ENCODE results near the gene DMGDH. TPM values are rescaled to one million over a fixed set of nuclear protein-coding genes. Genes with fewer than 3 reads are reported as not detected.

DMGDH gene
- total and polyA plus RNA-seq, 2 donors (not counting 3 experiments of a cell fraction or from before 2014, with no cell fraction given), result 0.11 TPM; not detected in 1

DNA sequence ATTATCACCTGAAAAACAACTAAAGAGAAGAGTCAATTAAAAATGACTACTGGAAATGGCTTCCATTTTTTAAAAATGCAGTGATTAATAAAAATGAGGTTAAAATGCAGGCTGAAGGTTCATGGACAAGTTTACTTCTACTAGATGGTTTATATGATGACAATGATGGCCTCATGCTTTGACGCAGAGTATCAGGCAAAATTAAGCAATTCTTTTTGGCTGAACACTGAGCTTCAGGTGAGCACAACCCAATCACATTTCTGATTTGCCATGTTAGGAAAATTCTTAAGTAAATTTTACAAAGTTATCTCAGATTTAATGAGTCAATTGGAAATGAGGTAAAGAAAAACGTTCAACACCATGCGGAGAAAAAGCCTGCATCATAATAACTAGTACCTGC is 22.3 kb downstream of the DMGDH start:
- Histone ChIP-seq H3K27ac (ENCODE audit: insufficient read depth, low read depth, low read length) (no peak overlapping the region), H3K9ac (replicated peaks; ENCODE audit: extremely low read depth, insufficient read depth, low read length) (no peak overlapping the region), H3K4me3 (replicated peaks in 1 of 3; ENCODE audit: insufficient read depth in 1 of 3, low read depth in 1 of 3, low read length in 3 of 3) (no peak overlapping the region), H3K79me2 (ENCODE audit: control insufficient read depth, insufficient read depth, low read length) (no peaks in the 10 kb centered on the region), H3K9me1 (replicated peaks; ENCODE audit: control insufficient read depth, extremely low read depth, insufficient read depth, low read length) (no peaks in the 10 kb centered on the region), H3K27me3 (ENCODE audit: control insufficient read depth in 2 of 2, insufficient read depth in 2 of 2, low read length in 2 of 2) (peaks cover 3 to 4% of the 10 kb centered on the region in 2 experiments), H3K4me1 (ENCODE audit: control insufficient read depth, extremely low read depth, insufficient read depth, low read length) (no peaks in the 10 kb centered on the region), H2AFZ (ENCODE audit: low read depth, low read length) (no peak overlapping the region), H4K20me1 (replicated peaks; ENCODE audit: control insufficient read depth, extremely low read depth, insufficient read depth, low read length) (no peaks in the 10 kb centered on the region), H3K4me2 (ENCODE audit: insufficient read depth, low read length) (no peak overlapping the region), H3K36me3 (ENCODE audit: control insufficient read depth in 2 of 2, extremely low read depth in 1 of 2, insufficient read depth in 2 of 2, low read length in 2 of 2) (no peaks in the 10 kb centered on the region), H3K9me3 (replicated peaks; ENCODE audit: control insufficient read depth, insufficient read depth, low read length) (no peaks in the 10 kb centered on the region)
- ChIA-PET CTCF (interaction anchor here (1.2 to 3.1 kb wide), 4 partner anchors 22 to 86 kb away, joined by 4 to 13 read pairs (median 6); no protein-coding TSS in a partner anchor), POLR2A (no interaction called here)
- dilution Hi-C loops (cut with MboI; ENCODE audit: extremely low pct_ligation_motif_present, low sequenced_read_pairs), result no loop called here
- TF ChIP-seq POLR2A (IDR thresholded peaks at IDR 0.05; ENCODE audit: low read depth, low read length) (no peak), MAX (IDR thresholded peaks at IDR 0.05; ENCODE audit: insufficient read depth, insufficient read length) (no peak), GATA2 (IDR thresholded peaks at IDR 0.05; ENCODE audit: insufficient read depth, insufficient read length, low read depth, low read length) (no peak), FOS (IDR thresholded peaks at IDR 0.05; ENCODE audit: borderline replicate concordance, insufficient read depth, low read length) (no peak), CTCF (IDR thresholded peaks at IDR 0.05; ENCODE audit: extremely low read depth in 1 of 2, insufficient read depth in 1 of 2, low read depth in 1 of 2, low read length in 2 of 2) (no peak), EZH2 (IDR thresholded peaks at IDR 0.05; ENCODE audit: borderline replicate concordance, low read depth, low read length, severe bottlenecking) (no peak), POLR2AphosphoS5 (IDR thresholded peaks at IDR 0.05; ENCODE audit: insufficient read depth, low read depth, low read length) (no peak), JUN (IDR thresholded peaks at IDR 0.05; ENCODE audit: borderline replicate concordance, insufficient read depth, insufficient read length, low read depth) (no peak), MYC (IDR thresholded peaks at IDR 0.05; ENCODE audit: low read depth, low read length) (no peak)
- intact Hi-C loops (cut with micrococcal nuclease), result no loop called here
- DNase-seq (ENCODE audit: low read depth, low spot score) (no peak), FAIRE-seq (no peak)
- no TSS peak for BruUV-seq (replicated peaks)
